Measurements from ENCODE around the gene ATG101. TPM values are rescaled to one million over a fixed set of nuclear protein-coding genes. Genes with fewer than 3 reads are reported as not detected.

The ATG101 gene
- polyA plus RNA-seq, 1 donor from 2014 or later, result 53.9 TPM

DNA sequence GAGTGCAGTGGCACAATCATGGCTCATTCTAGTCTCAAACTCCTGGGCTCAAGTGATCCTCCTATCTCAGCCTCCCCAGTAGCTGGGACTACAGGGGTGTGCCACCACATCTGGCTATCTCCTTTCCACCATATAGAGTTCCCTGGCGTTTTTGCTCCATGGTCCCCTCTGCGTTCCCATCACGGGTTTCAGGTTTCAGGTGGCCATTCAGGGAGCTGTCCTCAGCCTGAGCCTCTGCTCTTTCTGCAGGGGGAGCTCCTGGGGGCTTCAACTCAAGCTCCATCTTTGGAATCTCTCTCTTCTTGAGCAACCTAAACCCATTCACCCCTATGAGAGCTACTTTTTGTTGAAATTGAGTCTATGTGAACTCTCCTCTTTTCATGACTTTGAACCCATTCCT is 21.3 kb downstream of the ATG101 start:
- H3K4me3 ChIP-seq (ENCODE audit: low read length), result no peak overlapping the region
- no peaks in the 10 kb centered on the region for H3K27me3 ChIP-seq (ENCODE audit: insufficient read depth, low read depth, low read length)

DNA sequence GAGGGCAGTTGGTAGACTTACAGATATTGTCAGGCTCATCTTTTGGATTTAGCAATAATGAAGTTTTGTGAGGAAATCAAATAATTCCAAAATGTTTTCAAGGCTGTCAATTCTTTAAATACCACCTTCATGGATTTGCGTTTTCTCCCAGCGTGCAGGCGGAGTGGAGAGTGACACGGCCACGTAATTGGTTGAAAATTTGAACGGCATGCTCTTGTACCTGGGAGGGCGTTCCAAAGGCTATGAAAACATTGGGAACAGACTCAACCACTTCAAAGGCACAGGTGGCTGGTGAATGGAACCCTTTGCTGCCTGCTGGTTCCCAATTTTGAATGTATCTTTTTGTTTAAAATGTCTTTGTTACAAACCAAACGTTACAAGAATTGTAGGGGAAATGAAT is 22.1 kb downstream of the ATG101 start:
- TF ChIP-seq MXI1 (conservative IDR thresholded peaks at IDR 0.05; ENCODE audit: poor library complexity, severe bottlenecking) (no peak), SMC3 (conservative IDR thresholded peaks at IDR 0.05; ENCODE audit: poor library complexity) (no peak), TAF1 (IDR thresholded peaks at IDR 0.05; ENCODE audit: low read depth) (no peak), RAD21 (conservative IDR thresholded peaks at IDR 0.05) (no peak), EZH2 (IDR thresholded peaks at IDR 0.05; ENCODE audit: borderline replicate concordance, insufficient read depth, low read length, poor library complexity, severe bottlenecking) (no peak), POLR2AphosphoS5 (IDR thresholded peaks at IDR 0.05) (no peak), EP300 (conservative IDR thresholded peaks at IDR 0.05; ENCODE audit: poor library complexity, severe bottlenecking) (no peak)
- TF ChIP-seq, protein P1, sequence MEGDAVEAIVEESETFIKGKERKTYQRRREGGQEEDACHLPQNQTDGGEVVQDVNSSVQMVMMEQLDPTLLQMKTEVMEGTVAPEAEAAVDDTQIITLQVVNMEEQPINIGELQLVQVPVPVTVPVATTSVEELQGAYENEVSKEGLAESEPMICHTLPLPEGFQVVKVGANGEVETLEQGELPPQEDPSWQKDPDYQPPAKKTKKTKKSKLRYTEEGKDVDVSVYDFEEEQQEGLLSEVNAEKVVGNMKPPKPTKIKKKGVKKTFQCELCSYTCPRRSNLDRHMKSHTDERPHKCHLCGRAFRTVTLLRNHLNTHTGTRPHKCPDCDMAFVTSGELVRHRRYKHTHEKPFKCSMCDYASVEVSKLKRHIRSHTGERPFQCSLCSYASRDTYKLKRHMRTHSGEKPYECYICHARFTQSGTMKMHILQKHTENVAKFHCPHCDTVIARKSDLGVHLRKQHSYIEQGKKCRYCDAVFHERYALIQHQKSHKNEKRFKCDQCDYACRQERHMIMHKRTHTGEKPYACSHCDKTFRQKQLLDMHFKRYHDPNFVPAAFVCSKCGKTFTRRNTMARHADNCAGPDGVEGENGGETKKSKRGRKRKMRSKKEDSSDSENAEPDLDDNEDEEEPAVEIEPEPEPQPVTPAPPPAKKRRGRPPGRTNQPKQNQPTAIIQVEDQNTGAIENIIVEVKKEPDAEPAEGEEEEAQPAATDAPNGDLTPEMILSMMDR (IDR thresholded peaks at IDR 0.05; ENCODE audit: poor library complexity, severe bottlenecking), result no peak
- TF ChIP-seq, protein P2, sequence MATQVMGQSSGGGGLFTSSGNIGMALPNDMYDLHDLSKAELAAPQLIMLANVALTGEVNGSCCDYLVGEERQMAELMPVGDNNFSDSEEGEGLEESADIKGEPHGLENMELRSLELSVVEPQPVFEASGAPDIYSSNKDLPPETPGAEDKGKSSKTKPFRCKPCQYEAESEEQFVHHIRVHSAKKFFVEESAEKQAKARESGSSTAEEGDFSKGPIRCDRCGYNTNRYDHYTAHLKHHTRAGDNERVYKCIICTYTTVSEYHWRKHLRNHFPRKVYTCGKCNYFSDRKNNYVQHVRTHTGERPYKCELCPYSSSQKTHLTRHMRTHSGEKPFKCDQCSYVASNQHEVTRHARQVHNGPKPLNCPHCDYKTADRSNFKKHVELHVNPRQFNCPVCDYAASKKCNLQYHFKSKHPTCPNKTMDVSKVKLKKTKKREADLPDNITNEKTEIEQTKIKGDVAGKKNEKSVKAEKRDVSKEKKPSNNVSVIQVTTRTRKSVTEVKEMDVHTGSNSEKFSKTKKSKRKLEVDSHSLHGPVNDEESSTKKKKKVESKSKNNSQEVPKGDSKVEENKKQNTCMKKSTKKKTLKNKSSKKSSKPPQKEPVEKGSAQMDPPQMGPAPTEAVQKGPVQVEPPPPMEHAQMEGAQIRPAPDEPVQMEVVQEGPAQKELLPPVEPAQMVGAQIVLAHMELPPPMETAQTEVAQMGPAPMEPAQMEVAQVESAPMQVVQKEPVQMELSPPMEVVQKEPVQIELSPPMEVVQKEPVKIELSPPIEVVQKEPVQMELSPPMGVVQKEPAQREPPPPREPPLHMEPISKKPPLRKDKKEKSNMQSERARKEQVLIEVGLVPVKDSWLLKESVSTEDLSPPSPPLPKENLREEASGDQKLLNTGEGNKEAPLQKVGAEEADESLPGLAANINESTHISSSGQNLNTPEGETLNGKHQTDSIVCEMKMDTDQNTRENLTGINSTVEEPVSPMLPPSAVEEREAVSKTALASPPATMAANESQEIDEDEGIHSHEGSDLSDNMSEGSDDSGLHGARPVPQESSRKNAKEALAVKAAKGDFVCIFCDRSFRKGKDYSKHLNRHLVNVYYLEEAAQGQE (IDR thresholded peaks at IDR 0.05; ENCODE audit: borderline replicate concordance), result no peak

More for the DNA sequence above, 21.3 kb downstream of the ATG101 start:
- no peak for TF ChIP-seq MXI1 (conservative IDR thresholded peaks at IDR 0.05; ENCODE audit: poor library complexity, severe bottlenecking)
- TF ChIP-seq EP300 (conservative IDR thresholded peaks at IDR 0.05; ENCODE audit: poor library complexity, severe bottlenecking), result no peak
- no peak for TF ChIP-seq EZH2 (IDR thresholded peaks at IDR 0.05; ENCODE audit: borderline replicate concordance, insufficient read depth, low read length, poor library complexity, severe bottlenecking)
- TF ChIP-seq RAD21 (conservative IDR thresholded peaks at IDR 0.05), result no peak
- TF ChIP-seq POLR2AphosphoS5 (IDR thresholded peaks at IDR 0.05), result no peak
- TF ChIP-seq, protein P1 (IDR thresholded peaks at IDR 0.05; ENCODE audit: poor library complexity, severe bottlenecking), result no peak
- TF ChIP-seq, protein P2 (IDR thresholded peaks at IDR 0.05; ENCODE audit: borderline replicate concordance), result no peak
- no peak for TF ChIP-seq TAF1 (IDR thresholded peaks at IDR 0.05; ENCODE audit: low read depth)
- TF ChIP-seq SMC3 (conservative IDR thresholded peaks at IDR 0.05; ENCODE audit: poor library complexity), result no peak
- Histone ChIP-seq H3K9me3 (ENCODE audit: low read length) (no peaks in the 10 kb centered on the region), H3K9me2 (ENCODE audit: insufficient read depth, low read length) (no peaks in the 10 kb centered on the region), H3K36me3 (ENCODE audit: insufficient read depth, low read length) (no peaks in the 10 kb centered on the region), H3K9ac (ENCODE audit: low read length) (no peak overlapping the region), H2AFZ (ENCODE audit: low read depth, low read length) (no peak overlapping the region), H3K79me2 (replicated peaks; ENCODE audit: insufficient read depth, low read length) (no peaks in the 10 kb centered on the region), H3F3A (ENCODE audit: insufficient read depth, low read length, poor library complexity, severe bottlenecking) (no peaks in the 10 kb centered on the region), H3K27ac (ENCODE audit: low read length) (no peak overlapping the region), H3K4me2 (ENCODE audit: low read length) (no peak overlapping the region), H4K20me1 (ENCODE audit: insufficient read depth) (no peaks in the 10 kb centered on the region)

More for the DNA sequence above, 22.1 kb downstream of the ATG101 start:
- no peak overlapping the region for H3K4me3 ChIP-seq (ENCODE audit: low read length)
- H4K20me1 ChIP-seq (ENCODE audit: insufficient read depth), result no peaks in the 10 kb centered on the region
- H3K36me3 ChIP-seq (ENCODE audit: insufficient read depth, low read length), result no peaks in the 10 kb centered on the region
- no peak overlapping the region for H3K9ac ChIP-seq (ENCODE audit: low read length)
- no peak overlapping the region for H3K27ac ChIP-seq (ENCODE audit: low read length)
- H3K9me3 ChIP-seq (ENCODE audit: low read length), result no peaks in the 10 kb centered on the region
- H2AFZ ChIP-seq (ENCODE audit: low read depth, low read length), result no peak overlapping the region
- no peak overlapping the region for H3K4me2 ChIP-seq (ENCODE audit: low read length)
- no peaks in the 10 kb centered on the region for H3K79me2 ChIP-seq (replicated peaks; ENCODE audit: insufficient read depth, low read length)
- no peaks in the 10 kb centered on the region for H3K27me3 ChIP-seq (ENCODE audit: insufficient read depth, low read depth, low read length)
- no peaks in the 10 kb centered on the region for H3K9me2 ChIP-seq (ENCODE audit: insufficient read depth, low read length)
- H3F3A ChIP-seq (ENCODE audit: insufficient read depth, low read length, poor library complexity, severe bottlenecking), result no peaks in the 10 kb centered on the region

Measured in neural cell (in vitro differentiated cells).